HG03565 (cell line): Measurements from ENCODE around the gene ANKUB1.

ENCODE experiments used
- ATAC-seq: cut with Tn5 transposase; IDR thresholded peaks from one replicate; pipeline ENCODE4 v1.9.1; 2021; ENCODE audit warnings: mild to moderate bottlenecking, moderate library complexity; ENCODE audit not compliant: unreplicated experiment

The ANKUB1 gene

DNA sequence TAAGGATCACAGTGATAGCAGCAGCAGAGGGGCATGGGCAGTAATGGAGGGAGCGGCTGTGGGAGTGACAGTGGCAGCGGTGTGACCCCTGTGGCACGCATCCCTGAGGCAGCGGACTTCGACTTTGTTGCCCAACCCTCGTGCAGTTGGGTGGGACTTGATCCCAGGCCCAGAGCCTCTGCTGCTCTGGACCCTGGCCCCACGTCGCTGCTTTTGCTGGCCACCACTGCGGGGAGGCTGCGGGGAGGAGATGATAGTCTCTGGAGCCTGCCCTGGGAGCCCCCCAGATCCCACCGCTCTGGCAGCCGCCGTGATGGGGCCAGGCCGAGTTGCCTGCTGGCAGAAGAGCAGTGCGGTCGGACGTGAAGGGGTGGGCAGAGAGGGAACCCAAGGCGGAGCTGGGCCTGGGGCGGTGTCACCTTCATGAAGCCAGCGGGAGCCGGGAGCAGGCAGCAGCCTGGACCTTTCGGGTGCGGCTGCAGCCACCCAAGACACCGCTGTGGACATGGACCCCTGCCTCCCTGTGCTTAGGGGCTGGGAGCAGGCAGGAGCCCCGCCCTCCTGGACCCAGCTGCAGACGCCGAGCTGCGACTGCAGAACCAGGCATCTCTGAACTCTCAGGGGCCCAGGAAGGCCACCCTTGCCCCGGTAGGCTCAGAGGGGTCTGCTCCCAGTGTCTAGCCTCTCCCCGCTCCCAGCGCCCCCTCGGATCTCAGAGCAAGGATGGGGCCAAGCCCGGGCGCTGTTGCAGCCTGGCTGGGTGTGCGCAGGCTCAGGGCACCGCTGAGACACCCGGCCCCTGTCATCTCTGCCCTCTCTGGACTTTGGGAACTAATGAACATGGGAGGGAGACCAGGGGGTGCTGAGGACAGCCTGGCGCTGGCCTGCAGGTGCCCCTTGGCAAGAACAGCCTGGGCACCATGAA is 78.4 kb downstream of the ANKUB1 start:
- ATAC-seq, result no peak
